Epithelial cell of proximal tubule (primary cell): ENCODE measurements around the gene FAM111B. TPM values are rescaled to one million over a fixed set of nuclear protein-coding genes. Genes with fewer than 3 reads are reported as not detected.

Experiments
- DNase-seq: peaks from one replicate; pipeline ENCODE4 v3.0.0-alpha.2; 2011; ENCODE audit warnings: low read depth
- H3K4me3 ChIP-seq: 2 replicates; pipeline ENCODE4 v1.5.1; 2011; ENCODE audit warnings: low read depth, mild to moderate bottlenecking, low read length
- CTCF ChIP-seq: conservative IDR thresholded peaks from 2 replicates; pipeline ENCODE4 v1.5.1; 2012; ENCODE audit warnings: low read depth, mild to moderate bottlenecking, low read length
- total RNA-seq: library from RNA; depleted of rRNA; stranded (reverse); fragments of >200 nt; gene quantifications from 2 replicates; pipeline ENCODE4 v1.2.3, GENCODE V29; 2015

Gene FAM111B
- total RNA-seq, 1 donor from 2014 or later, result 16.5 TPM

- DNase-seq, result peak; percentile 87
- H3K4me3 ChIP-seq, result peak within 1 kb of the TSS; percentile 93
- peak; percentile 46 for TF ChIP-seq CTCF
Measured at GRCh38 chr11:59142530-59143507, 35.8 kb downstream of the FAM111B start, which contains the start of gene FAM111A. Gene FAM111A, plus strand, starts transcription at chr11:59142856. Its CDS starts 6,017 bp downstream, at chr11:59148873.

GRCh38 chr11:59144096-59144495 is 37.1 kb downstream of the FAM111B start:
- DNase-seq, result no peak
- peak overlapping the region; percentile 93 for H3K4me3 ChIP-seq
- no peak for TF ChIP-seq CTCF

- TF ChIP-seq CTCF, result peak; percentile 24
- H3K4me3 ChIP-seq, result peak overlapping the region; percentile 93
- no peak for DNase-seq
Measured at GRCh38 chr11:59144579-59145345, 37.7 kb downstream of the FAM111B start.

- peak overlapping the region; percentile 93 for H3K4me3 ChIP-seq
- no peak for DNase-seq
- TF ChIP-seq CTCF, result no peak
Measured at GRCh38 chr11:59145534-59145933, 38.5 kb downstream of the FAM111B start.

GRCh38 chr11:59151761-59152160 is 44.7 kb downstream of the FAM111B start:
- no peak for DNase-seq

GRCh38 chr11:59152312-59152951 is 45.4 kb downstream of the FAM111B start:
- no peak overlapping the region for H3K4me3 ChIP-seq
- TF ChIP-seq CTCF, result no peak
- no peak for DNase-seq

More at GRCh38 chr11:59151761-59152160, 44.7 kb downstream of the FAM111B start:
- no peak overlapping the region for H3K4me3 ChIP-seq
- no peak for TF ChIP-seq CTCF
